SK-N-SH (cell line): Measurements from ENCODE around the gene HK2. TPM values are rescaled to one million over a fixed set of nuclear protein-coding genes. Genes with fewer than 3 reads are reported as not detected.

Experiments
- CHD2 ChIP-seq: fragments of 150-350 bp; IDR thresholded peaks from 2 replicates; pipeline ENCODE4 v1.6.1; 2018; ENCODE audit warnings: low read length; ENCODE audit not compliant: partially characterized antibody
- ELF1 ChIP-seq: IDR thresholded peaks from 2 replicates; pipeline ENCODE4 v1.4.0; 2012
- EP300 ChIP-seq, 2 experiments: IDR thresholded peaks; 2 replicates each; pipeline versions ENCODE4 v1.4.0 to v1.6.1; 2012; ENCODE audit warnings: borderline replicate concordance in 1 of 2, low read depth in 1 of 2, low read length in 1 of 2
- EZH2phosphoT487 ChIP-seq: fragments of 200-600 bp; sonication (generic); IDR thresholded peaks from 2 replicates; pipeline ENCODE4 v1.6.1; 2017; ENCODE audit warnings: low read depth, mixed run types, mild to moderate bottlenecking, antibody characterized with exemption, moderate library complexity, borderline replicate concordance
- FOXJ3 ChIP-seq: sonication (generic); formaldehyde crosslinking; IDR thresholded peaks from 2 replicates; pipeline ENCODE4 v1.5.1; 2020; ENCODE audit warnings: mild to moderate bottlenecking, missing genetic modification reagents
- FOXM1 ChIP-seq: IDR thresholded peaks from 2 replicates; pipeline ENCODE4 v1.4.0; 2012; ENCODE audit warnings: low read depth, mild to moderate bottlenecking
- GABPA ChIP-seq: IDR thresholded peaks from 2 replicates; pipeline ENCODE4 v1.4.0; 2012; ENCODE audit warnings: low read depth, mild to moderate bottlenecking
- GATA2 ChIP-seq: sonication (generic); formaldehyde crosslinking; IDR thresholded peaks from 2 replicates; pipeline ENCODE4 v1.5.0; 2020; ENCODE audit warnings: mild to moderate bottlenecking, missing genetic modification reagents
- JUND ChIP-seq: IDR thresholded peaks from 2 replicates; pipeline ENCODE4 v1.4.0; 2012
- MAX ChIP-seq: IDR thresholded peaks from 2 replicates; pipeline ENCODE4 v1.4.0; 2012; ENCODE audit warnings: low read depth
- MXI1 ChIP-seq: IDR thresholded peaks from 2 replicates; pipeline ENCODE4 v1.6.1; 2012; ENCODE audit warnings: mild to moderate bottlenecking, low read depth, low read length, improper control_type of control experiment
- NRF1 ChIP-seq: IDR thresholded peaks from 2 replicates; pipeline ENCODE4 v1.6.1; 2012; ENCODE audit warnings: low read depth, mild to moderate bottlenecking, low read length
- POLR2AphosphoS5 ChIP-seq: IDR thresholded peaks from 2 replicates; pipeline ENCODE4 v1.6.1; 2012; ENCODE audit warnings: low read depth, low read length
- RAD21 ChIP-seq: IDR thresholded peaks from 2 replicates; pipeline ENCODE4 v1.6.1; 2012; ENCODE audit warnings: mild to moderate bottlenecking, low read length
- RCOR1 ChIP-seq: fragments of 150-350 bp; IDR thresholded peaks from 2 replicates; pipeline ENCODE4 v1.6.1; 2017; ENCODE audit warnings: antibody characterized with exemption, low read length
- RFX5 ChIP-seq: IDR thresholded peaks from 2 replicates; pipeline ENCODE4 v1.6.1; 2012; ENCODE audit warnings: mild to moderate bottlenecking, improper control_type of control experiment, low read length
- RXRA ChIP-seq: IDR thresholded peaks from 2 replicates; pipeline ENCODE4 v1.4.0; 2012; ENCODE audit warnings: low read depth, mild to moderate bottlenecking, borderline replicate concordance
- SMC3 ChIP-seq: IDR thresholded peaks from 2 replicates; pipeline ENCODE4 v1.6.1; 2012; ENCODE audit warnings: low read depth, low read length, improper control_type of control experiment
- TCF12 ChIP-seq: IDR thresholded peaks from 2 replicates; pipeline ENCODE4 v1.4.0; 2012
- TEAD4 ChIP-seq: IDR thresholded peaks from 2 replicates; pipeline ENCODE4 v1.4.0; 2012; ENCODE audit warnings: mild to moderate bottlenecking, borderline replicate concordance; ENCODE audit not compliant: insufficient read depth
- USF1 ChIP-seq: IDR thresholded peaks from 2 replicates; pipeline ENCODE4 v1.4.0; 2012; ENCODE audit warnings: low read depth, borderline replicate concordance
- YY1 ChIP-seq: IDR thresholded peaks from 2 replicates; pipeline ENCODE4 v1.4.0; 2012; ENCODE audit warnings: low read depth, mild to moderate bottlenecking
- ZBTB33 ChIP-seq: IDR thresholded peaks from 2 replicates; pipeline ENCODE4 v1.4.0; 2012; ENCODE audit warnings: low read depth, borderline replicate concordance
- polyA plus RNA-seq, 3 experiments: library from polyadenylated mRNA; depleted of rRNA; stranded (reverse); fragments of >200 nt; gene quantifications; 2 replicates each; pipeline ENCODE4 v1.2.3, GENCODE V29; 2012
- TF ChIP-seq, protein P1 (sequence below): fragments of 150-350 bp; IDR thresholded peaks from 2 replicates; pipeline ENCODE4 v1.6.1; 2017; ENCODE audit warnings: antibody characterized with exemption, low read length, low read depth, borderline replicate concordance
- TF ChIP-seq, protein P2 (sequence below): fragments of 150-350 bp; IDR thresholded peaks from 2 replicates; pipeline ENCODE4 v1.6.1; 2016; ENCODE audit warnings: mild to moderate bottlenecking, low read depth, low read length

HK2 gene
- polyA plus RNA-seq, 1 of the 3 experiments (the other 2 are of a cell fraction), result 13.5 TPM

DNA sequence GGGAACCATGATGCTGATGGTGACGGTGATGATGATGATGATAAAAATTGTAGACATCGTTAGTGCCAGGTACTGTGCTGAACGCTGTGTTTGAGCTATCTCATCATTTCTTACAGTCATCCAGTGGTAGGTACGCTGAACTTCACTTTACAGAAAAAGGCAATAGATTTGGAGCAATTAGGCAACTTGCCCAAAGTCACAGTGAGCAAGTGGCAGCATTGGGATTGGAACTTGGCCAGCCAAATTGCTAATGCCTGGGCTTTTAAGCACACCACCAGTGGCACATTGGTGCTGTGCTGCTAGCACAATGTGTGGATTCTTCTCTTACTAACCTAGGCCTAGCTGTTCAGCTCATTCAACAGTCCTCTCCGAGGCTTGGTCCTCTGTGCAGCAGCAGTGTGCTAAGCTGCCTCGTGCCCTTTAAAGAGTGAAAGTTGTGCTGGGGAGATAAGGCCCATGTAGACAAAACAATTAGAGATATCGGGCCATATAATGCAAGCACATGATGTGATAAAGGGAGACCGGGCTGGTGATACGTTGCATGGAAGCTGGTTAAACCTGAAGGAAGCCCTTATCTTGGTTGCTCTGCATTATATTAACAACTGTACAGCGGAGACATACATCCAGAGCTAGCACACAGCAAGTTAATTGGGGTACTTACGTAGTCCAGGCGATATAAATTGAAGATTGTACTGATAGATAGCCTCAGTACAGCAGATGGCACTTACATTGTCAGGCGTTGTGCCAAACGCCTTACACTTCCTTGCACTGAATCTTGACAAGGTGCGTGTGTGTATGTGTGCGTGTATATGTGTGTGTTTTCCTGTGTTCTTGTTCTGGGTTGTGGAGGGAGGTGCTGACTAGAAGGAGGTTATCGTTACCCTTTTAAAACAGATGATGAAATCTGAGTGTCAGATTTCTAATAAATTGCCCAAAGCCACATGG lies 28.4 kb downstream of the HK2 start (continued):
- TF ChIP-seq ZBTB33 (no peak), POLR2AphosphoS5 (0 out of 2 replicates have a peak, but pooled peaks have one; percentile 10), FOXJ3 (CRISPR knock-in tag) (peak; percentile 93), RXRA (no peak), RAD21 (no peak; the same call in 1 of the 2 replicates), USF1 (no peak), EP300 (IDR thresholded peaks at IDR 0.05; ENCODE audit: borderline replicate concordance in 1 of 2, low read depth in 1 of 2, low read length in 1 of 2) (peak in 1 of 2 experiments; percentile 86; a peak in 2 of 4 replicates), TEAD4 (no peak), EZH2phosphoT487 (no peak), JUND (no peak), FOXM1 (no peak), TCF12 (0 out of 2 replicates have a peak, but pooled peaks have one; percentile 20), RFX5 (no peak), YY1 (no peak), RCOR1 (peak; percentile 85), GABPA (no peak), MXI1 (peak; percentile 72; the same call in 1 of the 2 replicates), GATA2 (CRISPR knock-in tag) (peak; percentile 100), CHD2 (peak; percentile 45), MAX (no peak), ELF1 (no peak), NRF1 (no peak), SMC3 (no peak)
- TF ChIP-seq, protein P1, sequence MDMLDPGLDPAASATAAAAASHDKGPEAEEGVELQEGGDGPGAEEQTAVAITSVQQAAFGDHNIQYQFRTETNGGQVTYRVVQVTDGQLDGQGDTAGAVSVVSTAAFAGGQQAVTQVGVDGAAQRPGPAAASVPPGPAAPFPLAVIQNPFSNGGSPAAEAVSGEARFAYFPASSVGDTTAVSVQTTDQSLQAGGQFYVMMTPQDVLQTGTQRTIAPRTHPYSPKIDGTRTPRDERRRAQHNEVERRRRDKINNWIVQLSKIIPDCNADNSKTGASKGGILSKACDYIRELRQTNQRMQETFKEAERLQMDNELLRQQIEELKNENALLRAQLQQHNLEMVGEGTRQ, result no peak
- TF ChIP-seq, protein P2, sequence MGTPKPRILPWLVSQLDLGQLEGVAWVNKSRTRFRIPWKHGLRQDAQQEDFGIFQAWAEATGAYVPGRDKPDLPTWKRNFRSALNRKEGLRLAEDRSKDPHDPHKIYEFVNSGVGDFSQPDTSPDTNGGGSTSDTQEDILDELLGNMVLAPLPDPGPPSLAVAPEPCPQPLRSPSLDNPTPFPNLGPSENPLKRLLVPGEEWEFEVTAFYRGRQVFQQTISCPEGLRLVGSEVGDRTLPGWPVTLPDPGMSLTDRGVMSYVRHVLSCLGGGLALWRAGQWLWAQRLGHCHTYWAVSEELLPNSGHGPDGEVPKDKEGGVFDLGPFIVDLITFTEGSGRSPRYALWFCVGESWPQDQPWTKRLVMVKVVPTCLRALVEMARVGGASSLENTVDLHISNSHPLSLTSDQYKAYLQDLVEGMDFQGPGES, result no peak
